Retinal pigment epithelial cell (primary cell): Measurements from ENCODE around the gene PF4V1.

ENCODE experiments used
- DNase-seq: peaks from one replicate; pipeline ENCODE4 v3.0.0-alpha.2; 2010; ENCODE audit warnings: low read depth
- H3K4me3 ChIP-seq: 2 replicates; pipeline ENCODE4 v1.5.1; 2011; ENCODE audit warnings: mild to moderate bottlenecking, low read length, control low read depth, moderate library complexity
- CTCF ChIP-seq: conservative IDR thresholded peaks from 2 replicates; pipeline ENCODE4 v1.5.1; 2011; ENCODE audit warnings: low read depth, low read length, control low read depth, inconsistent platforms

The PF4V1 gene

DNA sequence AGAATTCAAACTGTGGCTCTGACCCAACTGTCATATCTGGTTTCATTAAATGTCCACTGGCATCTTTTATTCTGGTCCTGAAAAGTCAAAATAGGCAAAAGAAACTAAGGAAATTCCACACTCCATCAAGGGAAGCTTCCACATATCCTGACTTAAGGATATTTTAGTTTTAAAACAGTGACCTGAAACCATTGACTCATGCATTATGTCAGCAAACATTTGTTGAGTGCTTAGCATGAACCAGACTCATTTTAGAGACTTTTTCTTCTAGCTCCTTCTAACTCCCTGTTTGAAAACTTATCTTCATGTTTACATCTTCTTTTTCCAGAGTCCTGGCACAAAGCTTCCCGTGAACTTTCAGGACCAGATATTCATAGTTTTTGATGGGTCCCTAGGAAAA lies 9.2 kb downstream of the PF4V1 start:
- no peak for DNase-seq
- no peak overlapping the region for H3K4me3 ChIP-seq
- no peak for TF ChIP-seq CTCF

- no peak overlapping the region for H3K4me3 ChIP-seq
- no peak for DNase-seq
- TF ChIP-seq CTCF, result peak; percentile 66
Measured at GRCh38 chr4:73864365-73864764, 11.3 kb downstream of the PF4V1 start.

GRCh38 chr4:73864961-73865360 lies 11.9 kb downstream of the PF4V1 start:
- no peak for DNase-seq
- no peak overlapping the region for H3K4me3 ChIP-seq
- no peak for TF ChIP-seq CTCF

- no peak for DNase-seq
- no peak for TF ChIP-seq CTCF
Measured at GRCh38 chr4:73865431-73866096, 12.5 kb downstream of the PF4V1 start.

GRCh38 chr4:73866246-73866645 lies 13.2 kb downstream of the PF4V1 start:
- no peak overlapping the region for H3K4me3 ChIP-seq
- TF ChIP-seq CTCF, result no peak

More at GRCh38 chr4:73865431-73866096, 12.5 kb downstream of the PF4V1 start:
- H3K4me3 ChIP-seq, result no peak overlapping the region

GRCh38 chr4:73867783-73868182 lies 14.7 kb downstream of the PF4V1 start:
- peak; percentile 10 for TF ChIP-seq CTCF
- no peak for DNase-seq
- H3K4me3 ChIP-seq, result no peak overlapping the region

More at GRCh38 chr4:73866246-73866645, 13.2 kb downstream of the PF4V1 start:
- no peak for DNase-seq
